H9 (cell line): ENCODE data around the gene SMIM23. TPM values are rescaled to one million over a fixed set of nuclear protein-coding genes. Genes with fewer than 3 reads are reported as not detected.

Experiments
- DNase-seq: peaks from one replicate; pipeline ENCODE4 v3.0.0-alpha.2; 2017
- H2AFZ ChIP-seq: one replicate; pipeline ENCODE4 v1.6.1; 2013; ENCODE audit warnings: mild to moderate bottlenecking, low read length, control low read depth, moderate library complexity
- H2AK5ac ChIP-seq: 2 replicates; pipeline ENCODE4 v1.6.1; 2013; ENCODE audit warnings: low read length, control low read depth, mixed read lengths; ENCODE audit not compliant: insufficient read length
- H2BK120ac ChIP-seq: one replicate; pipeline ENCODE4 v1.6.1; 2013; ENCODE audit warnings: low read depth, mild to moderate bottlenecking, low read length, control low read depth, inconsistent platforms; ENCODE audit not compliant: poor library complexity, severe bottlenecking
- H2BK12ac ChIP-seq: 2 replicates; pipeline ENCODE4 v1.6.1; 2013; ENCODE audit warnings: low read length, control low read depth, mixed read lengths, low read depth; ENCODE audit not compliant: insufficient read length
- H2BK15ac ChIP-seq: 2 replicates; pipeline ENCODE4 v1.6.1; 2013; ENCODE audit warnings: low read depth, low read length, control low read depth
- H2BK20ac ChIP-seq: one replicate; pipeline ENCODE4 v1.6.1; 2013; ENCODE audit warnings: low read depth, mild to moderate bottlenecking, low read length, control low read depth, inconsistent platforms; ENCODE audit not compliant: poor library complexity, severe bottlenecking
- H2BK5ac ChIP-seq: 2 replicates; pipeline ENCODE4 v1.6.1; 2013; ENCODE audit warnings: low read length, control low read depth, mixed read lengths; ENCODE audit not compliant: insufficient read length
- H3K14ac ChIP-seq: 2 replicates; pipeline ENCODE4 v1.6.1; 2013; ENCODE audit warnings: low read length, control low read depth; ENCODE audit not compliant: insufficient read depth
- H3K18ac ChIP-seq: 2 replicates; pipeline ENCODE4 v1.6.1; 2013; ENCODE audit warnings: low read depth, mild to moderate bottlenecking, mixed read lengths, low read length, control low read depth; ENCODE audit not compliant: insufficient read length
- H3K23ac ChIP-seq: 2 replicates; pipeline ENCODE4 v1.6.1; 2013; ENCODE audit warnings: low read length, control low read depth, mixed read lengths, low read depth; ENCODE audit not compliant: insufficient read length
- H3K23me2 ChIP-seq: 2 replicates; pipeline ENCODE4 v1.6.1; 2013; ENCODE audit warnings: low read depth, mild to moderate bottlenecking, mixed read lengths, low read length, control low read depth; ENCODE audit not compliant: insufficient read length, poor library complexity, severe bottlenecking
- H3K27ac ChIP-seq: 2 replicates; pipeline ENCODE4 v1.5.1; 2013; ENCODE audit warnings: low read length, control low read depth, mixed read lengths, low read depth; ENCODE audit not compliant: insufficient read length
- H3K27me3 ChIP-seq: 2 replicates; pipeline ENCODE4 v1.6.1; 2013; ENCODE audit warnings: low read length, control low read depth, inconsistent platforms; ENCODE audit not compliant: insufficient read depth
- H3K4ac ChIP-seq: 2 replicates; pipeline ENCODE4 v1.6.1; 2013; ENCODE audit warnings: low read depth, mild to moderate bottlenecking, control low read depth, inconsistent platforms, low read length, moderate library complexity
- H3K4me1 ChIP-seq: 2 replicates; pipeline ENCODE4 v1.6.1; 2013; ENCODE audit warnings: low read length, control low read depth, inconsistent platforms; ENCODE audit not compliant: insufficient read depth
- H3K4me2 ChIP-seq: 2 replicates; pipeline ENCODE4 v1.6.1; 2013; ENCODE audit warnings: low read length, control low read depth, mixed read lengths; ENCODE audit not compliant: insufficient read length, insufficient read depth
- H3K56ac ChIP-seq: 2 replicates; pipeline ENCODE4 v1.6.1; 2013; ENCODE audit warnings: low read depth, mild to moderate bottlenecking, mixed read lengths, low read length, control low read depth; ENCODE audit not compliant: insufficient read length
- H3K79me1 ChIP-seq: 2 replicates; pipeline ENCODE4 v1.6.1; 2013; ENCODE audit warnings: low read depth, mild to moderate bottlenecking, moderate library complexity, low read length, control low read depth, inconsistent platforms; ENCODE audit not compliant: insufficient read depth, poor library complexity, severe bottlenecking
- H3K79me2 ChIP-seq: 2 replicates; pipeline ENCODE4 v1.6.1; 2013; ENCODE audit warnings: low read length, control low read depth, inconsistent platforms; ENCODE audit not compliant: insufficient read depth
- H3K9ac ChIP-seq: 2 replicates; pipeline ENCODE4 v1.6.1; 2013; ENCODE audit warnings: low read length, control low read depth, mixed read lengths; ENCODE audit not compliant: insufficient read length; ENCODE audit errors: extremely low read depth
- H3K9me3 ChIP-seq: one replicate; pipeline ENCODE4 v1.6.1; 2013; ENCODE audit warnings: low read depth, low read length, inconsistent platforms; ENCODE audit not compliant: control insufficient read depth
- H3T11ph ChIP-seq: one replicate; pipeline ENCODE4 v1.6.1; 2013; ENCODE audit warnings: mild to moderate bottlenecking, low read length, control low read depth, inconsistent platforms
- H4K20me1 ChIP-seq: one replicate; pipeline ENCODE4 v1.6.1; 2013; ENCODE audit not compliant: control insufficient read depth, insufficient read length, insufficient read depth
- H4K5ac ChIP-seq: 2 replicates; pipeline ENCODE4 v1.6.1; 2013; ENCODE audit warnings: low read depth, mild to moderate bottlenecking, mixed read lengths, low read length, control low read depth; ENCODE audit not compliant: insufficient read length
- H4K8ac ChIP-seq: replicated peaks from 2 replicates; pipeline ENCODE4 v1.6.1; 2013; ENCODE audit warnings: low read length, control low read depth, mixed read lengths, low read depth; ENCODE audit not compliant: insufficient read length
- H4K91ac ChIP-seq: 2 replicates; pipeline ENCODE4 v1.6.1; 2013; ENCODE audit warnings: low read depth, mild to moderate bottlenecking, moderate library complexity, mixed read lengths, low read length, control low read depth; ENCODE audit not compliant: insufficient read length
- H3K27ac Mint-ChIP-seq, 3 experiments: 2 replicates in 2 of 3; 3 replicates in 1 of 3; pipeline ENCODE4 v1.8.0; 2020 to 2021; ENCODE audit warnings: mixed read lengths in 3 of 3, mild to moderate bottlenecking in 1 of 3, moderate library complexity in 1 of 3
- H3K27me3 Mint-ChIP-seq: 2 replicates; pipeline ENCODE4 v1.8.0; 2021; ENCODE audit warnings: low read depth, mild to moderate bottlenecking, moderate library complexity, mixed read lengths
- H3K36me3 Mint-ChIP-seq, 3 experiments: 2 replicates in 2 of 3; 3 replicates in 1 of 3; pipeline ENCODE4 v1.8.0; 2020 to 2021; ENCODE audit warnings: low read depth in 3 of 3, mixed read lengths in 3 of 3; ENCODE audit not compliant: insufficient read depth in 1 of 3
- H3K4me1 Mint-ChIP-seq, 2 experiments: 2 replicates each; pipeline ENCODE4 v1.8.0; 2020; ENCODE audit warnings: mixed read lengths in 2 of 2
- H3K4me3 Mint-ChIP-seq, 2 experiments: 2 replicates in 1 of 2; 3 replicates in 1 of 2; pipeline ENCODE4 v1.8.0; 2020 to 2021; ENCODE audit warnings: mild to moderate bottlenecking in 2 of 2, mixed read lengths in 2 of 2, moderate library complexity in 1 of 2
- H3K9me3 Mint-ChIP-seq, 2 experiments: 2 replicates in 1 of 2; 3 replicates in 1 of 2; pipeline ENCODE4 v1.8.0; 2020; ENCODE audit warnings: mild to moderate bottlenecking in 2 of 2, mixed read lengths in 2 of 2, moderate library complexity in 1 of 2
- CTCF ChIP-seq: fragments of 200-600 bp; sonication (generic); conservative IDR thresholded peaks from 3 replicates; pipeline ENCODE4 v1.8.0; 2021; ENCODE audit warnings: antibody characterized with exemption, mild to moderate bottlenecking
- WGBS: extraction: QIAGEN DNeasy Blood & Tissue Kit; methylation state at CpG from one replicate; pipeline ENCODE4 v1.1.7; 2013; ENCODE audit warnings: missing lambda C conversion rate, low lambda C conversion rate, mixed read lengths; ENCODE audit not compliant: insufficient read length; ENCODE audit errors: extremely low coverage; 5-methylcytosine and 5-hydroxymethylcytosine counted together
- total RNA-seq: library from RNA; stranded (reverse); gene quantifications from 2 replicates; pipeline ENCODE4 v1.2.1, GENCODE V29; 2021

Gene SMIM23
- total RNA-seq, 1 experiment from 2014 or later, result not detected

- Histone ChIP-seq H3T11ph (no peak overlapping the region), H4K20me1 (no peaks in the 10 kb centered on the region), H4K8ac (no peak overlapping the region), H3K79me1 (no peaks in the 10 kb centered on the region), H3K23ac (no peak overlapping the region), H3K14ac (no peak overlapping the region), H4K91ac (no peak overlapping the region), H2BK5ac (no peak overlapping the region), H3K4me2 (no peak overlapping the region), H3K9ac (no peak overlapping the region), H2AFZ (no peak overlapping the region), H3K27ac (no peak overlapping the region), H4K5ac (no peak overlapping the region), H2BK12ac (no peak overlapping the region), H3K23me2 (no peaks in the 10 kb centered on the region), H3K27me3 (no peaks in the 10 kb centered on the region), H3K56ac (no peak overlapping the region), H2AK5ac (no peak overlapping the region), H3K18ac (no peak overlapping the region), H3K9me3 (no peaks in the 10 kb centered on the region), H3K4me1 (peaks cover 4% of the 10 kb centered on the region; the same call in 1 of the 2 replicates), H2BK120ac (no peak overlapping the region), H2BK20ac (no peak overlapping the region), H3K79me2 (no peaks in the 10 kb centered on the region), H3K4ac (no peak overlapping the region), H2BK15ac (no peak overlapping the region)
- H3K27ac Mint-ChIP-seq, result no peak overlapping the region
- peaks cover 9 to 10% of the 10 kb centered on the region in 2 experiments for H3K4me1 Mint-ChIP-seq
- no peak for DNase-seq
- no peaks in the 10 kb centered on the region for H3K9me3 Mint-ChIP-seq
- no peak overlapping the region for H3K4me3 Mint-ChIP-seq
- WGBS, result no CpG with 5 or more reads among the region's 1 CpG
- TF ChIP-seq CTCF, result no peak
- peaks cover 27% of the 10 kb centered on the region for H3K27me3 Mint-ChIP-seq
- H3K36me3 Mint-ChIP-seq, result no peaks in the 10 kb centered on the region
These were observed 16.2 kb downstream of the SMIM23 start for GRCh38 chr5:171801839-171802238.
